HG02938 (cell line): Measurements from ENCODE around the gene PXDN.

Source experiments
- ATAC-seq: cut with Tn5 transposase; IDR thresholded peaks from one replicate; pipeline ENCODE4 v1.9.1; 2021; ENCODE audit warnings: mild to moderate bottlenecking, moderate library complexity; ENCODE audit not compliant: unreplicated experiment

The PXDN gene

DNA sequence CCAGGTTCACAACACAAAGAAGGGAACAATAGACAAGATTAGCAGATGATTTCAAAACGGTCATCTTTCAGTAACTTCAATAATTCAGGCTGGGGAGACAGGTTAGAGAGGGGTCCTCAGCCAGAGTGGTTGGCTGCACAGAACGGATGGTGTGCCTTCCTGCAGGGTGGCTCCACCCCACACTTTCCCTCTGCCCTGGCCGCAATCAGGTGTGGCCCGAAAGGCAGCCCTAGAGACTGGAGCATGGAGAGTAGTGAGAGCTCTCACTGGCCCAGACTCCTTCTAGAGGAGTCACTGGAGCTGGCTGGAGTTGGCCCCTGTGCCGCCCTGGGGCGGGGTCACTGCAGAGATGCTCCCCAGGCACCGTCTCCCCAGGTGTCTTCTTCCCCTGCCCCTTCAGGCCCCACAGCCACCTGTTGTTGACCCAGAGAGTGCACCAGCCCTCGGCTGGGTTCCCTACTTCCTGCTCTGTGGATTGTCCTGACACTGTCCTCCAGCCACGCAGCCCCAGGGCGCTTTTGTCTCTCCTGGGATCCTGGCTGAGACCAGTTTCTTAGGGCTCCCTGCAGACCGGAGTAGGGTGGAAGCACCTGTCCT is 126.8 kb downstream of the PXDN start:
- ATAC-seq = no peak

DNA sequence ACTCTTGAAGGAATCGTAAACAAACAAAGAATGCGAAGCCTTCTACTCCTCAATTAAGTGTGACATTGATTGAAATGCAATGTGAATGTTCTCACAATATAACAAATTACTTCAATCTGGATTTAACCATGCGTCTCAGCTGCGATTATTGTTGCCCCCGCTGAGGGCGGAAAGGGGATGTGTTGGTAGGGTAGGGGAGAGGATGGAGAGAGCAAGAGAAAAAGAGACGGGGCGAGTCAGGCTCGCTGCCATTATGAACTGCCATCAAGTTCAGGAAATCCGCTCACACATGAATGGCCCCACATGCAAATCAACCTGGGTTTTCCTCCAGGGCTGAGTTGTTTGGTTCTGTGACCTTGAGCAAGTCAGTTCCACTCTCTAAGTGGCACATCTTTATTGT is 129.8 kb downstream of the PXDN start:
- ATAC-seq = no peak

DNA sequence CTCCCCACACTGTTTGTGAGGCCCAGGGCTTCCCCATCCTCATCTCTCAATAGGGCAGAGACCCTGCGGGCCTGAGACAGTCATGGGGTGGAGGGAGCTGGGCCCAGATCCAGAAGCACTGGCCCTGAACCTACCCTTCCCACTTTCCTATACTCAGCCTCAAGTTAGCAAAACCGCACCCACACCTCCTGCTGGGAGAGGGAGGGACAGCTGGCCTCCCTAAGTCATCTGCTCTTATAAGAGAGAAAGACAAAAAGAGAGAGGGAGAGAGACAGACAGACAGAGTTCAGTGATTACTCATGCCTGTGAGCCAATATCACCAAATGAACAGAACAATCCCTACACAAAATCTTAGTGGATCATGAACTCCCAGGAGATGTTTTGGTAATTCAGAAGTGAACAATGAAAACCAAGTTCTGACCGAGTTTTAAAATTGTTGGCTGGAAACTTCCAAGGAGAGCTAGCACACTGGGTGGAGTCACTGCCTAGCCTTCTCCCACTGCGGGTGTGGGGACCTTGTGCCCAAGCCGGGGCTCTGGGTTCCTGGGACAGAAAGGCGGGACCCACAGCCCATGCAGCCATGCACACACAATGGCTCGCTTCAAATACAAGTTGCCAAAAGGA is 130.5 kb downstream of the PXDN start:
- ATAC-seq = no peak

DNA sequence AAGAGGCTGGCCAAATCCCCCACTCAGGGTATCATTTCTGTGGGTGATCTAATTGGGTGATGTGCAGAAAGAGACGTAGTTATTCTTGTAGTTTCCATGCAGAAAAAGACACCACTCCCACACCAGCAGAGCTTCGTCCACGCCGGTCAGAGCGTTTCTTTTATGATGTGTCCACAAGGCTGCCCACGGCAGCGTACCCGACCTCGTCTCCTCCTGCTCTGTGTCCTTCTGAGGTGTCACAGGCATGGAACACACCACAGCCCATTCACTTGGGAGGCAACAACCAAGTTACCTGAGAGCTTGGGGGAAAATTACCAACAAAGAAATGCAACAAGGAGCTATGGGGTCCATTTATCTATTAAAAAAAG is 131.3 kb downstream of the PXDN start:
- no peak for ATAC-seq

DNA sequence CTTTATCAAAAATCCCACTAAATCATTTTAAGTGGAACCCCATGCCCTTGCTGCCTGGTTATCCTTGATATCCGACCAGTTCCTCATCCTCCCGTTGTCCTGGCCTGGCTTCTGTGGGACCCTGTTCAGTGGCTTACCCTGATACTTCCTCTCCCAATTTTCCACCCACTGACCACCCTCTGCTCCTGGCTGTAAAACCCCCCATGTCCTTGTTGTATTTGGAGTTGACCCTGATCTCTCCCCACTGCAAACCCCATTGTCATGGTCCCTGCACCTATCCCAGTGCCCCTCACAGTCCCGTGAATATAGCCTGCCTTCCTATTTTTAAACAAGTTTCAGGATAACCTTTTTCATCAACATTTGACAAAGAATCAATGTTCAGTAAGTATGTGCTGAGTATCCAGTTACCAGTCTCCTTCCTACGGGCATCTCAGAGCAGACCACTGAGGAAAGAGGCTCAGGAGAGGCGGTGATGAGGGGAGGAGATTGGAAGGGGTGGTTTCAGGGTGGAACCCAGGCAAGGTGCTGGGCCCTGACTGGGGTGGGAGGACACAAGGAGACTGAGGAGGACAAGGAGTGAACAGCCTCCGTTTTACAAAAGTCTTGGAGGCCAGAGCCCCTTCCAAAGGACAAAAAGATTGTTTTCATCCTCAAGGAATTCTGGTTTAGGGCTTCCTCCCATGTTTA is 131.8 kb downstream of the PXDN start:
- no peak for ATAC-seq

DNA sequence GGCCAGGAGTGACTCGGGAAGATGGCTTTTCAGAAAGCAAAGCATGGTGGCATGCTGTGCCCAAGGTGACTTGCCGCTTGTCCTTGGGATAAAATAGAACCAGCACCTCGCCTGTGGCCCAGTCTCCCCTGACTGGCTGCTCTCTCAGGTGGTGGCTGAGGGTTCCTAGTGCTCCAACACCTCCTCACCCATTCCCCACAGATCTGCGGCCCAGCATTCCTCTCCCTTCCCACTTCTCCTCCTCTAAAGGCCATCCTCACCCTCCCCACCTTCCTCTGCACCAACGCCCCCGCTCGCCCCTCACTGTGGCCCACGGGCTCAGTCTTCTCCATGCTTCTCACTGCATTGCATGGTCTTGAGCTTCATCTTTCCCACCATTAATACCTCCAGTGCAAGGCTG is 132.4 kb downstream of the PXDN start:
- no peak for ATAC-seq

DNA sequence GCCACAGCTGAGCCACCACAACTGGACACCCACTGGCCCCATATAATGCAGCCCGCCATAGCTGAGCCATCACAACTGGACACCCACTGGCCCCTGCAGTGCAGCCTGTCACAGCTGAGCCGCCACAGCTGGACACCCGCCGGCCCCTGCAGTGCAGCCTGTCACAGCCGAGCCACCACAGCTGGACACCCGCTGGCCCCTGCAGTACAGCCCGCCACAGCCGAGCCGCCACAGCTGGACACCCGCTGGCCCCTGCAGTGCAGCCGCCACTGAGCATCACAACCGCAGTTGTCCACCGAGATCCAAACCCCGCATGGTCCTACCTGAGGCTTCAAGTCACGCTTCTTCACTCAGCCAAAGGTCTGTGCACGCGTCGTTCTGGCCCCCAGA is 134.2 kb downstream of the PXDN start:
- ATAC-seq = no peak

DNA sequence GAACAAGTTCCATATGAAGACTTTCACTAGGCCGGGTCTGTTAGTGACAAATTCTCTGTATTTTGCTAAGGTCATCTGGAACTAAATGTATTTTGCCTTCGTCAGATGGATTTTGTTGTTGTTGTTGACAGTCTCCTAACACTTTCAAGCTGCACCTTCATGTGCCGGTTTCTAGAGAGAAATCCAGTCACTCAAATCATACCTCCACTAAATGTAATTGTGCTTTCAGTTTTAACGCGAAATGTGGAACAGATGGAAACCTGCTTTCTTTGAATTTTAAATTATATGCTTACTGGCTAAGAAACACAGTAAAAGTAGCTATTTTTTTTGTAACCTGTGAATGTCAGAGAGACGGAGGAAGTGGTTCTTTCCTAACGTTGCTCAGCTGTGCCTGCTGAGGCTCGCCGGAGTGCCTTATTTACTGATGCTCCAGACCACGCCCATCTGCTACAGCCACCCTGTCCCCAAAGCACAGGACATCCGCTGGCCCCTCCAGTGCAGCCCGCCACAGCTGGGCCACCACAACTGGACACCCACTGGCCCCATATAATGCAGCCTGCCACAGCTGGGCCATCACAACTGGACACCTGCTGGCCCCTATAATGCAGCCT is 134.7 kb downstream of the PXDN start:
- no peak for ATAC-seq

DNA sequence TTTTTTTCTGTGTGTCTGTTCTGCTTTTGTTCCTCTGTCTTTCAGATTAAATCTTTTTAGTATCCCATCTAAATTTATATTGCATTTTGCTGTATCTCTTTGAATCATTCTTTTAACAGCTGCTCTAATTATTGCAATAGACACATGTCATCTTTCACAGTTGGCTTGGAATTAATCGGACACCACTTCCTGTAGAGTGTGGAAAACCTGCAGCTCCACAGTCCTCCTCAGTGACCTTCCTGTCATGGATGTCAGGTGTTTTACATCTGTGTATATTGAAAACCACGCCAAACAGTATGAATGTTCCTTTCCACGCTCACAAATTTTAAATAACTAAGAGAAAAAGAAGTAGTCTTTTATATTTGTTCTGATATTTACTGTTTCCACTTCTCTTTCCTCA is 135.3 kb downstream of the PXDN start:
- no peak for ATAC-seq

DNA sequence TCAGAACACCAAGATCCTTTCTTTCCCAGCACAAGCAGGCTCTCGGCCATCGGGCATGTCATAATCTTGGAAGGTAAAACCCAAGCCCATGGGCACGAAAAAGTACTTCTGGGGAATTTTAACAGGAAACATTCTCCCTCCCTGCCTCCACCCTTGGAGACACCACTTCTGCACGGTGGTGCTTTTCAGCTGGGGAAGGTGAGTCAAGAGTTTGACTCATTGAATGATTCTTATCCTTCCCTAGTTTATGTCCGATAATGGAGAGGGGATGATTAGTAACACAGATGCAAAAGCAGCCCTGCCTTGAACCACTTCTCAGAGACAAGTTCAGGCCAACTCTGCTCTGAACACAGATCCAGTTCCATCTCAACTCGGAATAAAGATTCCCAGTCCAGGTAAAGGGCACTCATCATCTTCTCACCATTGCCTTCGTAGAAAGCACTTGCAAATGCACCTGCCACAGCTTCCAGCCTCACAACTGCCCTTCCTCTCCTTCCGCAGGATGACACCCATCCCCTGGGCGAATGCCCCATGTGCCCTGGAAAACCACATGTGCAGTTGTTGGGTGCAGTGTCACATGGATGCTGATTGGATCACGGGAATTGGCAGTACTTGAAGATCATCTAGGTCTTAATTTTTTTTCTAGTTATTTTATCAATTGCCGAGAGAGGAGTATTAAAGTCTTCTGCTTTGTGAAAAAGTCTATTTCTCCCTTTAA is 136.2 kb downstream of the PXDN start:
- ATAC-seq = no peak

DNA sequence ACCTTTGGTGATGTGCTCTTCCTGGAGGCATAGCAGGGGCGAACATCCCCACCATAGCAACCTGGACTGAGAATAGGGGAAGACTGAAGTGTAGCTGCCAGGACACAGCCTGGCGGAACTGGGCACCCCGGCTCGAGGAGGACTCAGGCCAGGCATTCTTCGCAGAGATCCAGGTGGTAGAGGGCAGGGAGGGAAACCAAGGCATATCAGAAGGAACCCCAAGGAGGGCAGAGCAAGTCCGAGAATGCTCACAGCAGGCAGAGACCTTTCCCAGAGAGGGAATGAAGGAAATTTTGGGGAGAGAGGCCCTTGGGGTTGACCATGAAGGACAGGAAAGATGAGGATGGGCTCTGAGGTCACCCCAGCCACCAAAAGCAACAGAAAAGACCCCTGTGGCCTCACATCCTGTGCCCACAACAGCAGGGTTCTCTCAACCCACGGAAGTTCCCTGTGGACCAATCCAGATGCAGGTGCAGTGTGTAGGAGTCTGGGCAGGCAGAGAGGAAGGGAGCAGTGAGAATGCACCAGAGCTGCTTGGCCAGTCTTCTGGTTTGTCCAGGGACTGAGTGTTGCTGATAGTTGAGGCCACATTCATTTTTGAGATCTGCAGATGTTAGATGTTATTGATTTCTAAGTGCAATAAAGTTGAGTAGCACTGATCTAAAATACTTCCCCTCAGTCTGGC is 136.9 kb downstream of the PXDN start:
- ATAC-seq = no peak

DNA sequence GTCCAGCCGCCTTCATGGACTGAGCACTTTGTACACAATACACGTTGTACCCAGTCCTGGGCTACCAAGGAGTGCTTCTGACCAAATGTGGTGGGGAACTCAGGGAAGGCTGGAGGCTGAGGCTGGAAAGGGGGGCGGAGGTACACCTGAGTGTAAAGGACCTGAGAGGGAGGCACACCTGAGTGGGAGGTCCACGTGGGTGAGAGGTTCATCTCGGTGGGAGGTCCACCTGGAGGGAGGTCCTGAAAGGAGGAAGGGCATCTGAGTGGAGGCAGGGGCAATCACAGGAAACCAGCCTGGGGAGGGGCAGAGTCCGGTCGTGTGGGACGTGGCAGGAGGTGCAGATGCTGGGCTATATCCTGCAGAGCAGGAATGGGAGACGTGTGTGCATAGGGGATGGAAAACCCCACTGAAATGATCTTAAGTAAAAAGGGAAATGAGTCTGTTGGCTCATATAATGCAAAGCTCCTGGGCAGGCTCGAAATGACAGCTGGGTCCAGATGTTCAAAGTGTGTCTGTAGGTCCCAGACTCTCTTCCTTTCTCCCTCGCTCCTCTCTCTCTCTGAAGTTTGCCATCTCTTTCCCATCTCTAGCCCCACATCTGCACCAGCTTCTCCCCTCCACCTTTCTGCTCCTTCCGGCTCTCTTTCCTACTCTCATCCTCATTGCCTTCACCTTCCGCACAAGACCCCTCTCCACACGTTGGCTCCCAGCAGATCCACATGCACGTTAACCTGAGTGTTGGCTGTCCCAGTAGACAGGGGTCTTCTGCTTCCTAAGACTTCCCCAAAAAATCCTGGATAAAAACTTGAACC is 137.7 kb downstream of the PXDN start:
- ATAC-seq = no peak

DNA sequence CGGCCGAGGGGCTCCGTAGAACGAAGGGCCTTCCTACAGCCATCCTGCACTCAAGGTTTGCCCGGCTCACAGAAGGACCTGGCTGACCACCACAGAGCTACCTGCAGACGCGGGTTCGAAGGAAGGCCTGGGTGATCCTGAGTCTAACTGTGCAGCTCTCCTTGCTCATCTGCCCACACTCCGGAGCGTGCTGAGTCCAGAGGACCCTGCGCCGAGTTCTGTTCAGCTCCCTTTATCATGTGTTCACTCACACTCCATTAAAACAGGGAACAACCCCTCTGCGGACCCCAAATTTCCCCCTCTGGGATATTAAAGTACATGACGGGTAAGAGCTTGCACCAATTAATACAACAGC is 138.3 kb downstream of the PXDN start:
- ATAC-seq = no peak

DNA sequence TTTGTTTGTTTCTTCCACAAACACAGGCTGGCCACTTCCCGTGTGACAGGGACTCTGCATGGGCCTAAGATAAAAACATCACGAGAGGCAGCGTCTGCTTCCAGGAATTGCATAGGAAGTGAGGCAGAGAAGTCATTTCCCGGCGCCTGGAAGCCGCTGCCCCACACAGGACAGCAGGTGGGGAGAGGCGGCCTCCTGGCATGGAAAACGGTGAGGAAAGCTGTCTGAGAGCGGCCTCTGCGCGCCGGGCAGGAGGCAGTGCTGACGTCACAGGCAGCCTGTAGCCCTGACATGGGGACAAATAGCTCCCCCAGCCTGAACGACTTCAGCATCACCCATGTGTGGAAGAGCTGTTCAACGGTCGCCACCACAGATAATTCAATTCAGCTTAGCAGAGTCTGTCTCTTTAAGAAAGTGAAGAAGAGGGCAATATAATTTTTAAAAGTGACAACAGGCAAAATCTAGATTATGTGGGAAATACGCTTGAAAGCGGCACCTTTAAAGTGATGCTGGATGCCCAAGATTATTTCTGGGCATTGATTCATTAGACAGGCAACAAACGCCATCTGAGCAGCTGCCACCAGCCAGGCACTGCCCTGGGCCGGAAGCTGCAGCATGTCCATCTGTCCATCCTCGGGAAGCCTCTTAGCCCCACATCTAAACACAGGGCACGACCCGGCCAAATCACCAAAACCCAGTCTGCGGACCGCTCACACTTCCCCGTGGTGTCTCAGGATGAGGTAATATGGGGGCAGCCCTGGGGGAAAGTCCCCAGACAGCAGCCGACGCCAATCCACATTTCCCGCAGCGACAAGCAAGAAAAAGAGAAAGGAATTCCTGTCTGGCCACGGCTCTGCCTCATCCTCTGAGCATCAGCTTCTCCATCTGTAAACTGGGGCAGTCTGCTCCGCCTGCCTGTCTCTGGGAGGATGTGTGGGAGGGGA is 138.9 kb downstream of the PXDN start:
- ATAC-seq = no peak

DNA sequence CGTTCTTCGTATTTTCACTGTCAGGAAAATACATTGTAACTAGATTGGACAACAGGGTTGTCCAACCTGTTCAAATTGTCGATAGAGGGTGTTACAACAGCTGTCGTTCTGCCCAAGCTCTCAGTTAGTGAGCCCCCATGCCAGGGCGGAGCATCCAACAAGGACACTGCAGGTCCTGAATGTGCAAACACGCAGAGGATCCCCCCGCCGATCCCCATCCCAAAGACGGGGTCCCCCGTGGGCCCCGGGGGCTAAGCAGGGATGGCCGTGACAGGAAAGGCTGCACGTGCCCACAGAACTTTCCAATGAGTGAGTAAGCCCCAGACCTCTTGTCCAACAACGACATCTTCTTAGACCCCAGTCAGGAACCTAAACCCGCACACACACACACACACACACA is 140.8 kb downstream of the PXDN start:
- no peak for ATAC-seq

DNA sequence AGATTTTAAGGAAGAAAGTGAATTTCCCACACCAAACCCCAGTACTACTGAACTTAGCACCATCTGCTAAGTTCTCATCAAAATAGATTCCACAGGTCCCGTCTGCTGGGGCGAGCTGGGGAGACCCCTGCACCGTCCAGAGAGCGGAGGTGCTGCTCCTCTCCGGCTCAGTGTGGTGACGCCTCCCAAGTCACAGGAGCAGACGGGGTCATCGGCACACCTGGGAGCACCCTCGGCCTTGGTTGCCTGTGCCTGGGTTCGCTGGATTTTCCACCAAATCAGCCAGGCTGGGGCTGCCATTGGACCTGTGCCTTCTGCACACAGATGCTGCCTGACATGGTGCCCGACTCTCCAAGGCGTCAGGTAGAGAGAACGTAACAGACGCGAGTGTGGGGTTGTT is 141.3 kb downstream of the PXDN start:
- ATAC-seq = no peak

DNA sequence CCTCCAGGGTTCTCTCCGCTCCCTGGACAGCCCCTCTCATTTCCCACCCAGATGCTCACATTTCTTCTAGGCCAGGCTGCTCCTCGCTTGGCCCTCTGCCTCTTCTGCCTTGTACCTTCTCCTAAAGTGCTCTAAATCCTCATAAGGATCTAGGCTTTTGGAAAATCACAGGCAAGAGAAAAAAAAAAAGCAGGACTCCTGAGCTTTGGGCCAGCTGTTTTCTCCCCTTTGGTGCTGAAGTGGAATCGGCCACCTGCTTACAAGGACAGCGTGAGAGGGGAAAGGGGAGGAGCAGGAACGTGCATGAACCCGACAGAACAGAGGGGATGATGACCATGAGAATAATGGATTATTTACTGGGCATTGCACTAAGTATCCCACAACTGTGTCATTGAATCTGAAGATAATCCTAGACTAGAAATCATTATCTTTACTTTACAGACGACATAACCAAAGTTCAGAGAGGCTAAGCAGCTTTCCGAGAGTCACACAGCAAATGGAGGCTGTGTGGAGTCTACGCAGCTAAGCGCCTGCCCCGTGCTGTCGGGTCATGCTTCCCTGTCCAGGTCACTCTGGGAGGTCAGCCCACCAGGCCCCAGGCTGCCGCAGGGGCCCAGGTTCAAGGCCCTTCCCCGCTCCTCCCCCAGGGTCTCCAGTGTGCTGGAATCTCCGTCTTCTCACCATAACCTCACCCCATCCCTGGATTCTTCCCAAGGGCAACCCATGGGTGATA is 141.9 kb downstream of the PXDN start:
- no peak for ATAC-seq

DNA sequence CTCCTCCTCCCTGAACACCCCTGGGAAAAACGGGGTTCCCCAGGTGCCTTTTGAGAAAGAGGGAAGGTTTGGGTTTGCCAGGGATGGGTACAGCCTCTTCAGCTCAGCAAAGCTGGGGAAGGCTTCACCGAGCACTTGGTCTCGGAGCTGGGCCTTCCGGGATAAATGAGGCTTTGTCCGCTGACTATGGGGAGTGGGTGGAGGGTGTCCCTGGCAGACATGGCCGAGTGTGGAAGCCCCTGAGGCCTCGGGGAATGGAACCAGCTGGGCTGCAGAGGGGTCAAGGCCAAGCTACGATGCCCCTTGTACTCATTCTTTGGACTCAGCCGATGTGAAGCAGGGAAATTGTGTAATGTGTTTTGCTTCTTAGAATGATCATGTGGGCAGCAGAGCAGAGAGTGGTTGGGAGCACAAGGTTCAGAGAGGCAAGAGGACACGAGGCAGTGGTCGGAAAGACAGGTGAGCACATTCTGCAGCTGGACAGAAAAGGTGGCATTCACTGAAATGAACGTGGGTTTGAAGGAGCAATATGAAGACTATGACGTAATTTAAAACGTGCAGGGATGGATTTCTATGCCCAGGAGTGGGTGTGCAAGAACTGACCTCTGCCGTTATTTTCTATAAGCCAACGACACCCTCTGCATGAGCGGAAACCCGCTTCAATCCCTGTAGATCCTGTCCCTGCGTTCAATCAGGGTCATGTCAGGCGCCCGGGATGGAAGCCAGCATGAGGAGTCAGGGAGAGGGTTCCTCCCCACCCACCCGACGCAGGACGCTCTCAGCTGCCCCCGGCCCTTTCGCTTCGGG is 142.6 kb downstream of the PXDN start:
- no peak for ATAC-seq
